ENCODE data around the gene LAMA3.
A peak's percentile ranks its signal among the peaks of the same experiment; 100 is the strongest.

The LAMA3 gene

GRCh38 chr18:23986600-23987359 lies 297.5 kb downstream of the LAMA3 start:
- Histone ChIP-seq H3K27ac (ENCODE audit: extremely low read depth, low read depth, low read length) (no peak overlapping the region), H3K9me3 (ENCODE audit: control insufficient read depth, insufficient read depth, low read depth, low read length) (no peaks in the 10 kb centered on the region), H3K4me3 (ENCODE audit: low read depth, low read length) (no peak overlapping the region), H3K36me3 (ENCODE audit: control insufficient read depth in 2 of 2, insufficient read depth in 1 of 2, low read length in 2 of 2) (no peaks in the 10 kb centered on the region), H3K4me1 (ENCODE audit: control insufficient read depth, insufficient read depth, low read length) (no peaks in the 10 kb centered on the region)
- TF ChIP-seq KLF9 (tag by site-specific recombination; IDR thresholded peaks at IDR 0.05; ENCODE audit: low read depth) (no peak), ZBTB21 (tag by site-specific recombination; IDR thresholded peaks at IDR 0.05) (no peak), ZNF514 (tag by site-specific recombination; IDR thresholded peaks at IDR 0.05) (no peak), ZNF629 (tag by site-specific recombination; IDR thresholded peaks at IDR 0.05) (no peak), ZNF157 (tag by site-specific recombination; IDR thresholded peaks at IDR 0.05) (no peak), ZNF623 (tag by site-specific recombination; IDR thresholded peaks at IDR 0.05) (no peak)
- ChIA-PET POLR2A (no interaction called here), CTCF (interaction anchor here (0.5 kb wide), 1 partner anchor 11 kb away, joined by 3 read pairs; no protein-coding TSS in a partner anchor)

- H3K27ac ChIP-seq (ENCODE audit: extremely low read depth, low read depth, low read length): no peak overlapping the region
- CTCF ChIA-PET: interaction anchor here (0.5 to 1.6 kb wide), 3 partner anchors 8 to 207 kb away, joined by 3 read pairs; no protein-coding TSS in a partner anchor
- peaks cover 5% of the 10 kb centered on the region for H3K4me1 ChIP-seq (ENCODE audit: control insufficient read depth, insufficient read depth, low read length)
- TF ChIP-seq BCL6B (tag by site-specific recombination; IDR thresholded peaks at IDR 0.05) (0 out of 2 replicates have a peak, but pooled peaks have one; percentile 15), ZNF2 (tag by site-specific recombination; IDR thresholded peaks at IDR 0.05) (no peak)
- H3K9me3 ChIP-seq (ENCODE audit: control insufficient read depth, insufficient read depth, low read depth, low read length): no peaks in the 10 kb centered on the region
- no peak overlapping the region for H3K4me3 ChIP-seq (ENCODE audit: low read depth, low read length)
- H3K36me3 ChIP-seq (ENCODE audit: control insufficient read depth in 2 of 2, insufficient read depth in 1 of 2, low read length in 2 of 2): no peaks in the 10 kb centered on the region
- POLR2A ChIA-PET: no interaction called here
These were observed 301.5 kb downstream of the LAMA3 start for GRCh38 chr18:23990474-23991410.

GRCh38 chr18:23992089-23992940 lies 303.1 kb downstream of the LAMA3 start:
- no peaks in the 10 kb centered on the region for H3K36me3 ChIP-seq (ENCODE audit: control insufficient read depth in 2 of 2, insufficient read depth in 1 of 2, low read length in 2 of 2)
- no peaks in the 10 kb centered on the region for H3K9me3 ChIP-seq (ENCODE audit: control insufficient read depth, insufficient read depth, low read depth, low read length)
- H3K4me1 ChIP-seq (ENCODE audit: control insufficient read depth, insufficient read depth, low read length): peaks cover 5% of the 10 kb centered on the region
- H3K27ac ChIP-seq (ENCODE audit: extremely low read depth, low read depth, low read length): no peak overlapping the region
- no peak overlapping the region for H3K4me3 ChIP-seq (ENCODE audit: low read depth, low read length)
- ChIA-PET CTCF (interaction anchor here (0.6 kb wide), 1 partner anchor 228 kb away, joined by 3 read pairs; no protein-coding TSS in a partner anchor), POLR2A (no interaction called here)
- TF ChIP-seq ZNF776 (tag by site-specific recombination; IDR thresholded peaks at IDR 0.05; ENCODE audit: borderline replicate concordance): no peak
- peak; percentile 60; the same call in 1 of the 2 replicates for TF ChIP-seq SP7 (tag by site-specific recombination; IDR thresholded peaks at IDR 0.05)
- 0 out of 2 replicates have a peak, but pooled peaks have one; percentile 29 for TF ChIP-seq ZBTB17 (tag by site-specific recombination; IDR thresholded peaks at IDR 0.05)
- TF ChIP-seq REPIN1 (tag by site-specific recombination; IDR thresholded peaks at IDR 0.05; ENCODE audit: low read depth): no peak
- 0 out of 2 replicates have a peak, but pooled peaks have one; percentile 35 for TF ChIP-seq ZBTB44 (tag by site-specific recombination; IDR thresholded peaks at IDR 0.05)
- no peak for TF ChIP-seq ZNF449 (tag by site-specific recombination; IDR thresholded peaks at IDR 0.05)
- TF ChIP-seq ZNF701 (tag by site-specific recombination; IDR thresholded peaks at IDR 0.05): no peak
- no peak for TF ChIP-seq PRDM10 (tag by site-specific recombination; IDR thresholded peaks at IDR 0.05)
- TF ChIP-seq GLIS1 (tag by site-specific recombination; IDR thresholded peaks at IDR 0.05): 0 out of 2 replicates have a peak, but pooled peaks have one; percentile 16
